ENCODE results near the gene PAF1.

Gene PAF1

GRCh38 chr19:39419003-39419402 lies 28.1 kb upstream of the PAF1 start:
- no peak for ATAC-seq
- TF ChIP-seq PATZ1 (CRISPR knock-in tag; IDR thresholded peaks at IDR 0.05; ENCODE audit: borderline replicate concordance), result no peak
- TF ChIP-seq ISL1 (CRISPR knock-in tag; IDR thresholded peaks at IDR 0.05), result no peak
- no peak for TF ChIP-seq CSDC2 (CRISPR knock-in tag; IDR thresholded peaks at IDR 0.05)
- no peak for TF ChIP-seq ARNTL (CRISPR knock-in tag; IDR thresholded peaks at IDR 0.05; ENCODE audit: borderline replicate concordance, low read depth)
- no peak for TF ChIP-seq BACH2 (CRISPR knock-in tag; IDR thresholded peaks at IDR 0.05; ENCODE audit: borderline replicate concordance)
- TF ChIP-seq CREB5 (CRISPR knock-in tag; IDR thresholded peaks at IDR 0.05; ENCODE audit: low read depth), result no peak
- no peak for TF ChIP-seq SNAI2 (CRISPR knock-in tag; IDR thresholded peaks at IDR 0.05)

- ATAC-seq, result no peak
- TF ChIP-seq SNAI2 (CRISPR knock-in tag; IDR thresholded peaks at IDR 0.05) (no peak), ISL1 (CRISPR knock-in tag; IDR thresholded peaks at IDR 0.05) (no peak), ZC3H10 (CRISPR knock-in tag; IDR thresholded peaks at IDR 0.05) (no peak), PATZ1 (CRISPR knock-in tag; IDR thresholded peaks at IDR 0.05; ENCODE audit: borderline replicate concordance) (no peak), GLIS3 (CRISPR knock-in tag; IDR thresholded peaks at IDR 0.05) (no peak), ZNF565 (CRISPR knock-in tag; conservative IDR thresholded peaks at IDR 0.05; ENCODE audit: low read depth) (no peak), BACH2 (CRISPR knock-in tag; IDR thresholded peaks at IDR 0.05; ENCODE audit: borderline replicate concordance) (no peak), TOX (CRISPR knock-in tag; IDR thresholded peaks at IDR 0.05; ENCODE audit: borderline replicate concordance) (no peak), ZFP30 (CRISPR knock-in tag; IDR thresholded peaks at IDR 0.05) (no peak), ZFP3 (CRISPR knock-in tag; IDR thresholded peaks at IDR 0.05) (no peak), RARB (CRISPR knock-in tag; IDR thresholded peaks at IDR 0.05) (no peak), CSDC2 (CRISPR knock-in tag; IDR thresholded peaks at IDR 0.05) (no peak), ZNF70 (CRISPR knock-in tag; IDR thresholded peaks at IDR 0.05) (no peak), OSR1 (CRISPR knock-in tag; IDR thresholded peaks at IDR 0.05) (no peak), CSRNP3 (CRISPR knock-in tag; IDR thresholded peaks at IDR 0.05) (no peak), POU6F1 (CRISPR knock-in tag; IDR thresholded peaks at IDR 0.05; ENCODE audit: borderline replicate concordance, low read depth) (no peak), ARNTL (CRISPR knock-in tag; IDR thresholded peaks at IDR 0.05; ENCODE audit: borderline replicate concordance, low read depth) (no peak), TSHZ2 (CRISPR knock-in tag; IDR thresholded peaks at IDR 0.05) (no peak), CREB5 (CRISPR knock-in tag; IDR thresholded peaks at IDR 0.05; ENCODE audit: low read depth) (no peak)
Observed at GRCh38 chr19:39417463-39418181, 26.7 kb upstream of the PAF1 start.
